Mesendoderm (in vitro differentiated cells): ENCODE results near the gene BAMBI.
A peak's percentile ranks its signal among the peaks of the same experiment; 100 is the strongest.

Experiments
- DNase-seq: peaks from one replicate; pipeline ENCODE4 v3.0.0; 2013
- H2AK5ac ChIP-seq: 2 replicates; pipeline ENCODE4 v1.6.1; 2013; ENCODE audit warnings: low read length, inconsistent platforms
- H2BK120ac ChIP-seq: 2 replicates; pipeline ENCODE4 v1.6.1; 2013; ENCODE audit warnings: low read depth, mild to moderate bottlenecking, low read length, moderate library complexity, mixed read lengths
- H2BK15ac ChIP-seq: replicated peaks from 2 replicates; pipeline ENCODE4 v1.6.1; 2013; ENCODE audit warnings: low read depth, mild to moderate bottlenecking, moderate library complexity
- H2BK5ac ChIP-seq: 2 replicates; pipeline ENCODE4 v1.6.1; 2013; ENCODE audit warnings: low read length, inconsistent platforms
- H3K18ac ChIP-seq: 2 replicates; pipeline ENCODE4 v1.6.1; 2013; ENCODE audit warnings: mild to moderate bottlenecking, low read length, mixed read lengths
- H3K23ac ChIP-seq: one replicate; pipeline ENCODE4 v1.6.1; 2013; ENCODE audit warnings: low read length
- H3K27ac ChIP-seq: 2 replicates; pipeline ENCODE4 v1.5.1; 2013; ENCODE audit warnings: low read depth, mild to moderate bottlenecking, inconsistent platforms, low read length, moderate library complexity
- H3K27me3 ChIP-seq: 2 replicates; pipeline ENCODE4 v1.6.1; 2013; ENCODE audit warnings: low read length, control low read depth, mild to moderate bottlenecking, inconsistent platforms; ENCODE audit not compliant: insufficient read depth, poor library complexity
- H3K36me3 ChIP-seq: 2 replicates; pipeline ENCODE4 v1.6.1; 2013; ENCODE audit warnings: low read length, inconsistent platforms; ENCODE audit not compliant: control insufficient read depth, insufficient read depth
- H3K4ac ChIP-seq: one replicate; pipeline ENCODE4 v1.6.1; 2013; ENCODE audit warnings: low read depth, mild to moderate bottlenecking, low read length, moderate library complexity
- H3K4me1 ChIP-seq: 2 replicates; pipeline ENCODE4 v1.6.1; 2013; ENCODE audit warnings: low read depth, low read length, inconsistent platforms; ENCODE audit not compliant: control insufficient read depth
- H3K4me2 ChIP-seq: 2 replicates; pipeline ENCODE4 v1.6.1; 2013; ENCODE audit warnings: low read length
- H3K4me3 ChIP-seq: 2 replicates; pipeline ENCODE4 v1.5.1; 2013; ENCODE audit warnings: mild to moderate bottlenecking, low read length
- H3K56ac ChIP-seq: one replicate; pipeline ENCODE4 v1.6.1; 2013; ENCODE audit warnings: low read length
- H3K79me1 ChIP-seq: 2 replicates; pipeline ENCODE4 v1.6.1; 2013; ENCODE audit warnings: low read length, inconsistent platforms
- H3K79me2 ChIP-seq: 2 replicates; pipeline ENCODE4 v1.6.1; 2013; ENCODE audit warnings: mild to moderate bottlenecking, low read length; ENCODE audit not compliant: control insufficient read depth, insufficient read depth
- H3K9ac ChIP-seq: 2 replicates; pipeline ENCODE4 v1.6.1; 2013; ENCODE audit warnings: low read length, inconsistent platforms
- H4K5ac ChIP-seq: one replicate; pipeline ENCODE4 v1.6.1; 2013; ENCODE audit warnings: low read length
- H4K8ac ChIP-seq: one replicate; pipeline ENCODE4 v1.6.1; 2013; ENCODE audit warnings: low read depth, mild to moderate bottlenecking, control low read depth, low read length, moderate library complexity
- WGBS: extraction: QIAGEN DNeasy Blood & Tissue Kit; methylation state at CpG from one replicate; pipeline ENCODE4 v1.1.7; 2013; ENCODE audit warnings: low lambda C conversion rate, missing lambda C conversion rate; ENCODE audit not compliant: insufficient coverage; ENCODE audit errors: extremely low coverage; 5-methylcytosine and 5-hydroxymethylcytosine counted together

Gene BAMBI

DNA sequence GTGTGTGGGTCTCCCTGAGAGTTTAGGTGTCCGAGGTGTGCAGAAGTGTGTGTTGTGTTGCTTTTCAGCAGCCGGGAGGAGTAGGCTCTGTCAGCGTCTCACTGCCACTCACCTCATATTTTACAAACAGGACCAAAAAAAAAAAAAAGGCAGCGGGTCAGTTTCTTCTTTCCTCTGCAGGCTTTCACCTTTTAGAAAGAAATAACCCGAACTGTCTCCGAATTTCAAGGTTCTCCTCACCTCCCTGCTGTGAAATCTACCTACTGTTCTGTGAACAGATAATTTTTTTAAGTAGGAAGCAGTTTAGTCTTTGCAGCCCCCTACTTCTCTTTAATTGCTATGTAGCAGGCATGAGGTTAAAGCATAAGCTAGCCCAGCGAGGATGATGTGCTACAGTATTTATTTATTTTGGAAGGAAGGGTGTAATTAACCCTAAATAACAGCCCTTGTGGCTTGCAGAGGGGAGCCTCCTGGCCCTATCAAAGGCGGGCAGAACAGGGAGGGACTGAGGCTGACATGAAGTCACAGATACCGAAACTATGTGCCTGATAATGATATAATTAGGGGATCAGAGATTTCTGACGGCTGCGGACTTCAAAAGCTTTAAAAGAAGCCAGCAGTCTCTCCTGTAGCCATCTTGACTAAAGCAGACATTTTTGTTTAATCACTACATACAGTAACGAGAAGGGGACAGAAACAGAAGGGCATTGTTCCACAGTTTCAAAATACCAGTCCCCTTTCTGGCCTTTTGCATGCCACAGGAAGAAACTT, 1.6 kb downstream of the BAMBI start:
- peak overlapping the region; percentile 98 for H3K27ac ChIP-seq
- peak overlapping the region; percentile 7 for H3K23ac ChIP-seq
- H3K79me1 ChIP-seq: no peaks in the 10 kb centered on the region
- no peak overlapping the region for H4K5ac ChIP-seq
- no peak overlapping the region for H2BK120ac ChIP-seq
- H3K79me2 ChIP-seq: peaks cover 61% of the 10 kb centered on the region
- H4K8ac ChIP-seq: no peak overlapping the region
- H2BK15ac ChIP-seq: peak overlapping the region; percentile 11
- peak overlapping the region; percentile 55 for H3K4me2 ChIP-seq
- H3K4ac ChIP-seq: no peak overlapping the region
- H3K36me3 ChIP-seq: peaks cover 14% of the 10 kb centered on the region
- WGBS: no CpG with 5 or more reads among the region's 12 CpGs
- DNase-seq: peak; percentile 74
- peak overlapping the region; percentile 100 for H3K9ac ChIP-seq
- H2BK5ac ChIP-seq: peak overlapping the region; percentile 93
- peak overlapping the region; percentile 99 for H3K56ac ChIP-seq
- peak overlapping the region; percentile 98 for H3K4me3 ChIP-seq
- H3K27me3 ChIP-seq: no peaks in the 10 kb centered on the region
- peak overlapping the region; percentile 94 for H3K18ac ChIP-seq
- no peak overlapping the region for H2AK5ac ChIP-seq
- H3K4me1 ChIP-seq: peaks cover 10% of the 10 kb centered on the region

GRCh38 chr10:28679581-28680357, 2.4 kb downstream of the BAMBI start:
- no peak overlapping the region for H4K5ac ChIP-seq
- no peak overlapping the region for H2BK120ac ChIP-seq
- H4K8ac ChIP-seq: no peak overlapping the region
- H3K79me1 ChIP-seq: no peaks in the 10 kb centered on the region
- peak overlapping the region; percentile 68 for H3K4me2 ChIP-seq
- no peak overlapping the region for H3K23ac ChIP-seq
- peaks cover 10% of the 10 kb centered on the region for H3K4me1 ChIP-seq
- H3K4me3 ChIP-seq: peak overlapping the region; percentile 98
- peaks cover 14% of the 10 kb centered on the region for H3K36me3 ChIP-seq
- peaks cover 63% of the 10 kb centered on the region for H3K79me2 ChIP-seq
- peak overlapping the region; percentile 38 for H3K27ac ChIP-seq
- H3K27me3 ChIP-seq: no peaks in the 10 kb centered on the region
- H3K18ac ChIP-seq: peak overlapping the region; percentile 86
- no peak overlapping the region for H2BK15ac ChIP-seq
- no peak overlapping the region for H3K4ac ChIP-seq
- peak; percentile 48 for DNase-seq
- H2BK5ac ChIP-seq: no peak overlapping the region
- H3K56ac ChIP-seq: peak overlapping the region; percentile 77
- no CpG with 5 or more reads among the region's 15 CpGs for WGBS
- H3K9ac ChIP-seq: peak overlapping the region; percentile 100
- H2AK5ac ChIP-seq: no peak overlapping the region

DNA sequence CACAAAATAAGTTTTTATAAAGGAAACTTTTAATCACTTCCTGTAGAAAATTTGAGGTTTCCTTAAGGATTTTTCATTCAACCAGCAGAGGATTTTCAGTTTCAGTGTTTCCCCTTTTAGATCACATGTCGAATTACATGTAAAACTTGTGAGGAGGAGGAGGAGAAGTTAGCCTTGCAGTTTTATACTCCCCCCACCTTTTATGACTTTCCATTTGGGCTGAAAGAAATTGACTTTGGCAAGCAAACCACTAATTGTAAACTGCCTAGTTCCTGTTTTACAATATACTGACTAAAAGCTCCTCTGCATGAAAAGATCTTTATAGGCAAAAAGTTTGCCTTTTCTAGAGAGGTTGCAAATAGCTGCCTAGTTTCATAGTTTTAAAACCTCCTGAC, 3.0 kb downstream of the BAMBI start:
- H4K8ac ChIP-seq: no peak overlapping the region
- no peak overlapping the region for H4K5ac ChIP-seq
- H3K18ac ChIP-seq: no peak overlapping the region
- no CpG with 5 or more reads among the region's 1 CpG for WGBS
- no peak overlapping the region for H2BK15ac ChIP-seq
- no peaks in the 10 kb centered on the region for H3K27me3 ChIP-seq
- H3K4me2 ChIP-seq: peak overlapping the region; percentile 68
- no peak overlapping the region for H3K23ac ChIP-seq
- peaks cover 14% of the 10 kb centered on the region for H3K36me3 ChIP-seq
- H3K79me1 ChIP-seq: no peaks in the 10 kb centered on the region
- DNase-seq: no peak
- no peak overlapping the region for H3K4ac ChIP-seq
- H2BK120ac ChIP-seq: no peak overlapping the region
- peak overlapping the region; percentile 100 for H3K9ac ChIP-seq
- H3K4me3 ChIP-seq: peak overlapping the region; percentile 98
- peaks cover 59% of the 10 kb centered on the region for H3K79me2 ChIP-seq
- H3K4me1 ChIP-seq: peaks cover 10% of the 10 kb centered on the region
- no peak overlapping the region for H3K27ac ChIP-seq
- peak overlapping the region; percentile 77 for H3K56ac ChIP-seq
- H2AK5ac ChIP-seq: no peak overlapping the region
- H2BK5ac ChIP-seq: no peak overlapping the region

DNA sequence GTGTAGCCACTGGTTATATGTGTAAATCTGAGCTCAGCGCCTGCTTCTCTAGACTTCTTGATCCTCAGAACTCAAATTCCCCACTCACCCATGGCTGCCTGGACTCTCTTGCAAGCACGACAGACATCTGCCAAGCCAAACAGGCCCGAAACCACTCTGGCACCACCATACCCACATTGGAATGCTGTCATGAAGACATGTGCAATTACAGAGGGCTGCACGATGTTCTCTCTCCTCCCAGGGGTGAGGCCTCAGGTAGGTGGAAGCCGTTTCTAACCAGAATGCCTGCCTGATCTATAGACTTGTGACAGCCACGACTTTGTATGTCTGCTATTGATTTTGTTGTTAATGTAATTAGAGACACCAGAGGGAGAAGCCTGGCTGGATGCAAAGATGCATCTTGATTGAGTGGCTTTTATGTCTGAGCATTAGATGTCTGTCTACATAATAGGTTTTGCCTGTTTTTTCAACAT, 4.0 kb downstream of the BAMBI start:
- Histone ChIP-seq H4K5ac (no peak overlapping the region), H3K79me2 (peaks cover 59% of the 10 kb centered on the region), H3K36me3 (peaks cover 14% of the 10 kb centered on the region), H2BK120ac (no peak overlapping the region), H3K79me1 (no peaks in the 10 kb centered on the region), H2AK5ac (no peak overlapping the region), H3K4me2 (peak overlapping the region; percentile 80), H3K4me1 (peaks cover 10% of the 10 kb centered on the region), H4K8ac (no peak overlapping the region), H3K18ac (no peak overlapping the region), H3K4me3 (peak overlapping the region; percentile 45), H3K9ac (peak overlapping the region; percentile 71), H3K27me3 (no peaks in the 10 kb centered on the region), H2BK15ac (no peak overlapping the region), H3K56ac (peak overlapping the region; percentile 59), H3K23ac (no peak overlapping the region), H3K27ac (no peak overlapping the region), H3K4ac (no peak overlapping the region), H2BK5ac (no peak overlapping the region)
- DNase-seq: peak; percentile 40
- no CpG with 5 or more reads among the region's 6 CpGs for WGBS

- H2BK120ac ChIP-seq: no peak overlapping the region
- H3K79me2 ChIP-seq: peaks cover 59% of the 10 kb centered on the region
- no peak overlapping the region for H3K18ac ChIP-seq
- no peak overlapping the region for H4K5ac ChIP-seq
- H2BK5ac ChIP-seq: no peak overlapping the region
- peak overlapping the region; percentile 28 for H3K9ac ChIP-seq
- DNase-seq: no peak
- peaks cover 14% of the 10 kb centered on the region for H3K36me3 ChIP-seq
- H4K8ac ChIP-seq: no peak overlapping the region
- no peak overlapping the region for H2BK15ac ChIP-seq
- no CpG with 5 or more reads among the region's 14 CpGs for WGBS
- H3K27me3 ChIP-seq: no peaks in the 10 kb centered on the region
- H3K56ac ChIP-seq: peak overlapping the region; percentile 32
- no peak overlapping the region for H2AK5ac ChIP-seq
- H3K23ac ChIP-seq: no peak overlapping the region
- no peak overlapping the region for H3K27ac ChIP-seq
- no peaks in the 10 kb centered on the region for H3K79me1 ChIP-seq
- H3K4me2 ChIP-seq: peak overlapping the region; percentile 41
- H3K4me3 ChIP-seq: peak overlapping the region; percentile 10
- H3K4ac ChIP-seq: no peak overlapping the region
- H3K4me1 ChIP-seq: peaks cover 10% of the 10 kb centered on the region
Measured at GRCh38 chr10:28681928-28682750, 4.8 kb downstream of the BAMBI start.
